ENCODE data around the gene POU6F2. TPM values are rescaled to one million over a fixed set of nuclear protein-coding genes. Genes with fewer than 3 reads are reported as not detected.

POU6F2 gene
- total and polyA plus RNA-seq, 9 of the 15 experiments (the other 6 are each of a cell fraction or from before 2014, with no cell fraction given) = 0.29 to 1.5 (median 0.96) TPM

DNA sequence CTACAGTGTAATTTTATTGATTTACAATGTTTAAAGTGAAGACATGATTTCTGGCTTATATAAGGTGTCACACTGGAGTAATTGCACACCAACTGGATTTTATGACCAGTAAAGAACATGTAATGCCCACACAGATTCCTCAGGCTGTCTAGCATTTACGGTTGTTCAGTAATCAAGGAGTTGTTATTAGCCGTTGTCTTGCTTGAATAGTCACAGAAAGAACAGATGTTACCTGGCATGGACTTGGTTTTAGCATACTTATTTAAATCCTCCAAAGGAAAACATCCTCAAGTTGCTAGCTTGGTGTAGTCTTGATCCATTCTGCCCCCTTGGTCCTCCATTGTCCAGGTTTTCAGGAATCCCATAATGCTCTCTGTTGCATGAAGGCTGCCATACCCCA, 65.8 kb downstream of the POU6F2 start:
- no peak for ATAC-seq
- Histone ChIP-seq H3K36me3 (ENCODE audit: control insufficient read depth, insufficient read depth, low read length) (no peaks in the 10 kb centered on the region), H3K9ac (ENCODE audit: insufficient read depth in 1 of 2, low read depth in 2 of 2, low read length in 2 of 2) (no peak overlapping the region), H3K4me3 (no peak overlapping the region), H3K9me1 (ENCODE audit: control insufficient read depth, insufficient read depth, low read length) (no peaks in the 10 kb centered on the region), H3K27ac (ENCODE audit: extremely low read depth, low read depth, low read length) (no peak overlapping the region), H3K9me3 (replicated peaks; ENCODE audit: control insufficient read depth, insufficient read depth, low read depth, low read length) (no peaks in the 10 kb centered on the region), H4K20me1 (replicated peaks; ENCODE audit: control insufficient read depth, insufficient read depth, low read length) (no peaks in the 10 kb centered on the region), H3K4me1 (replicated peaks in 1 of 2; ENCODE audit: control insufficient read depth in 2 of 2, insufficient read depth in 2 of 2, low read length in 2 of 2) (no peaks in the 10 kb centered on the region), H3K27me3 (ENCODE audit: control insufficient read depth in 2 of 2, insufficient read depth in 2 of 2, low read length in 2 of 2) (no peaks in the 10 kb centered on the region), H3K4me2 (ENCODE audit: insufficient read depth, low read length) (no peak overlapping the region), H3K79me2 (ENCODE audit: control insufficient read depth, insufficient read depth, low read length) (no peaks in the 10 kb centered on the region), H2AFZ (ENCODE audit: low read depth, low read length) (no peak overlapping the region)
- 9% methylated on average over 2 of the region's 2 CpGs for WGBS (ENCODE audit: insufficient coverage, low coverage, missing lambda C conversion rate)
- no peak for DNase-seq (ENCODE audit: extremely low read depth in 1 of 4, low spot score in 3 of 4)
- intact Hi-C loops (cut with micrococcal nuclease) (no loop called here), in situ Hi-C loops (cut with MboI) (no loop called here)
- no peak for FAIRE-seq
- BruUV-seq (replicated peaks) = no TSS peak
- ChIA-PET POLR2A (no interaction called here), CTCF (ENCODE audit: low intra/inter-chr PET ratio) (no interaction called here)
- no peak for TF ChIP-seq TARDBP (IDR thresholded peaks at IDR 0.05)
- no peak for TF ChIP-seq ZFP91 (CRISPR knock-in tag; IDR thresholded peaks at IDR 0.05)
- TF ChIP-seq, protein P1, sequence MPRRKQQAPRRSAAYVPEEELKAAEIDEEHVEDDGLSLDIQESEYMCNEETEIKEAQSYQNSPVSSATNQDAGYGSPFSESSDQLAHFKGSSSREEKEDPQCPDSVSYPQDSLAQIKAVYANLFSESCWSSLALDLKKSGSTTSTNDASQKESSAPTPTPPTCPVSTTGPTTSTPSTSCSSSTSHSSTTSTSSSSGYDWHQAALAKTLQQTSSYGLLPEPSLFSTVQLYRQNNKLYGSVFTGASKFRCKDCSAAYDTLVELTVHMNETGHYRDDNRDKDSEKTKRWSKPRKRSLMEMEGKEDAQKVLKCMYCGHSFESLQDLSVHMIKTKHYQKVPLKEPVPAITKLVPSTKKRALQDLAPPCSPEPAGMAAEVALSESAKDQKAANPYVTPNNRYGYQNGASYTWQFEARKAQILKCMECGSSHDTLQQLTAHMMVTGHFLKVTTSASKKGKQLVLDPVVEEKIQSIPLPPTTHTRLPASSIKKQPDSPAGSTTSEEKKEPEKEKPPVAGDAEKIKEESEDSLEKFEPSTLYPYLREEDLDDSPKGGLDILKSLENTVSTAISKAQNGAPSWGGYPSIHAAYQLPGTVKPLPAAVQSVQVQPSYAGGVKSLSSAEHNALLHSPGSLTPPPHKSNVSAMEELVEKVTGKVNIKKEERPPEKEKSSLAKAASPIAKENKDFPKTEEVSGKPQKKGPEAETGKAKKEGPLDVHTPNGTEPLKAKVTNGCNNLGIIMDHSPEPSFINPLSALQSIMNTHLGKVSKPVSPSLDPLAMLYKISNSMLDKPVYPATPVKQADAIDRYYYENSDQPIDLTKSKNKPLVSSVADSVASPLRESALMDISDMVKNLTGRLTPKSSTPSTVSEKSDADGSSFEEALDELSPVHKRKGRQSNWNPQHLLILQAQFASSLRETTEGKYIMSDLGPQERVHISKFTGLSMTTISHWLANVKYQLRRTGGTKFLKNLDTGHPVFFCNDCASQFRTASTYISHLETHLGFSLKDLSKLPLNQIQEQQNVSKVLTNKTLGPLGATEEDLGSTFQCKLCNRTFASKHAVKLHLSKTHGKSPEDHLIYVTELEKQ (CRISPR knock-in tag; IDR thresholded peaks at IDR 0.05) = no peak
- no peak for TF ChIP-seq SMAD3 (CRISPR knock-in tag; conservative IDR thresholded peaks at IDR 0.05)
- TF ChIP-seq GTF2F1 (IDR thresholded peaks at IDR 0.05; ENCODE audit: low read depth, low read length) = no peak
- TF ChIP-seq EP300 (IDR thresholded peaks at IDR 0.05; ENCODE audit: low read length) = no peak
- TF ChIP-seq MEF2A (IDR thresholded peaks at IDR 0.05; ENCODE audit: control insufficient read depth, low read depth, low read length) = no peak
- no peak for TF ChIP-seq U2AF1 (optimal IDR thresholded peaks at IDR 0.05; ENCODE audit: low read depth, low read length)
- no peak for TF ChIP-seq HNRNPLL (IDR thresholded peaks at IDR 0.05; ENCODE audit: low read depth, low read length, poor library complexity, severe bottlenecking)
- TF ChIP-seq IRF9 (tag; IDR thresholded peaks at IDR 0.05) = no peak
- TF ChIP-seq, protein P2, sequence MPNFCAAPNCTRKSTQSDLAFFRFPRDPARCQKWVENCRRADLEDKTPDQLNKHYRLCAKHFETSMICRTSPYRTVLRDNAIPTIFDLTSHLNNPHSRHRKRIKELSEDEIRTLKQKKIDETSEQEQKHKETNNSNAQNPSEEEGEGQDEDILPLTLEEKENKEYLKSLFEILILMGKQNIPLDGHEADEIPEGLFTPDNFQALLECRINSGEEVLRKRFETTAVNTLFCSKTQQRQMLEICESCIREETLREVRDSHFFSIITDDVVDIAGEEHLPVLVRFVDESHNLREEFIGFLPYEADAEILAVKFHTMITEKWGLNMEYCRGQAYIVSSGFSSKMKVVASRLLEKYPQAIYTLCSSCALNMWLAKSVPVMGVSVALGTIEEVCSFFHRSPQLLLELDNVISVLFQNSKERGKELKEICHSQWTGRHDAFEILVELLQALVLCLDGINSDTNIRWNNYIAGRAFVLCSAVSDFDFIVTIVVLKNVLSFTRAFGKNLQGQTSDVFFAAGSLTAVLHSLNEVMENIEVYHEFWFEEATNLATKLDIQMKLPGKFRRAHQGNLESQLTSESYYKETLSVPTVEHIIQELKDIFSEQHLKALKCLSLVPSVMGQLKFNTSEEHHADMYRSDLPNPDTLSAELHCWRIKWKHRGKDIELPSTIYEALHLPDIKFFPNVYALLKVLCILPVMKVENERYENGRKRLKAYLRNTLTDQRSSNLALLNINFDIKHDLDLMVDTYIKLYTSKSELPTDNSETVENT (CRISPR knock-in tag; IDR thresholded peaks at IDR 0.05) = no peak
- TF ChIP-seq EHMT2 (IDR thresholded peaks at IDR 0.05) = no peak
- no peak for TF ChIP-seq NR4A1 (CRISPR knock-in tag; IDR thresholded peaks at IDR 0.05)
- TF ChIP-seq NR4A1 (tag; IDR thresholded peaks at IDR 0.05) = no peak
- TF ChIP-seq ZNF324 (CRISPR knock-in tag; IDR thresholded peaks at IDR 0.05) = no peak
- no peak for TF ChIP-seq KLF13 (tag; IDR thresholded peaks at IDR 0.05; ENCODE audit: borderline replicate concordance, low read depth)
- no peak for TF ChIP-seq ZSCAN32 (CRISPR knock-in tag; IDR thresholded peaks at IDR 0.05)
